SU-DHL-6 (cell line): ENCODE data around the gene SEMA4D.

Source experiments
- CTCF ChIP-seq: fragments of 200-600 bp; sonication (generic); IDR thresholded peaks from one replicate; pipeline ENCODE4 v1.5.1; 2017; ENCODE audit warnings: antibody characterized with exemption, mild to moderate bottlenecking, low read length, moderate library complexity; ENCODE audit not compliant: insufficient read depth, poor library complexity, severe bottlenecking
- EZH2phosphoT487 ChIP-seq: fragments of 200-600 bp; sonication (generic), shearing (Covaris generic); conservative IDR thresholded peaks from 2 replicates; pipeline ENCODE4 v1.6.1; 2018; ENCODE audit warnings: mild to moderate bottlenecking, antibody characterized with exemption, low read length, moderate library complexity, mixed read lengths

GRCh38 chr9:89500008-89500407 is 2.1 kb upstream of the SEMA4D start:
- TF ChIP-seq CTCF (no peak), EZH2phosphoT487 (no peak)
